HCT116 (cell line): ENCODE measurements around the gene CD24. TPM values are rescaled to one million over a fixed set of nuclear protein-coding genes. Genes with fewer than 3 reads are reported as not detected.

Experiments
- ATAC-seq: fragments of 200-7000 bp; cut with Tn5 transposase; 2 replicates; pipeline ENCODE4 v1.9.1; 2020; ENCODE audit warnings: mild to moderate bottlenecking, moderate library complexity
- BruUV-seq: library from RNA; stranded (reverse); fragments of 400-500 nt; replicated peaks from 2 replicates; lab custom pipeline; 2021; lab: Mats Ljungman, UMichigan
- CTCF ChIA-PET: fragments of 300-600 bp; sonication (Branson Sonifier 250); formaldehyde crosslinking; loops from one replicate; lab custom pipeline; 2021; ENCODE audit warnings: antibody characterized with exemption; lab: Charles Lee
- POLR2A ChIA-PET: fragments of 300-600, 350-600 bp; sonication (Branson Sonifier 250); formaldehyde crosslinking; loops from one replicate; lab custom pipeline; 2021; ENCODE audit warnings: antibody characterized with exemption; lab: Charles Lee
- RAD21 ChIA-PET, 2 experiments: fragments of 300-600 bp; sonication (Branson Sonifier 250); formaldehyde crosslinking; loops; one replicate each; lab custom pipeline; 2023; ENCODE audit warnings: low total read pairs in 2 of 2; ENCODE audit not compliant: uncharacterized antibody in 2 of 2, unreplicated experiment in 2 of 2, low non-redundant PET in 1 of 2; lab: Charles Lee
- DNase-seq: peaks from one replicate; pipeline ENCODE4 v3.0.0-alpha.2; 2010; ENCODE audit warnings: low read depth, low spot score
- H2AFZ ChIP-seq: fragments of 200-600 bp; shearing (Covaris generic), sonication (generic); 2 replicates; pipeline ENCODE4 v1.6.1; 2017; ENCODE audit warnings: low read depth, mixed run types, mixed read lengths, antibody characterized with exemption, low read length; ENCODE audit not compliant: poor library complexity, severe bottlenecking
- H3K27ac ChIP-seq: 2 replicates; pipeline ENCODE4 v1.5.1; 2012; ENCODE audit warnings: low read depth, low read length
- H3K27me3 ChIP-seq: fragments of 200-600 bp; sonication (generic); 2 replicates; pipeline ENCODE4 v1.6.1; 2016; ENCODE audit warnings: mixed run types, low read length, mixed read lengths; ENCODE audit not compliant: insufficient read depth
- H3K36me3 ChIP-seq, 2 experiments: fragments of 200-500 bp in 1 of 2; fragments of 200-600 bp in 1 of 2; sonication (Bioruptor generic) in 1 of 2; sonication (generic) in 1 of 2; 2 replicates each; pipeline versions ENCODE4 v1.5.1 to v1.6.1; 2014 to 2016; ENCODE audit warnings: low read length in 2 of 2, inconsistent platforms in 1 of 2, mixed read lengths in 1 of 2, mixed run types in 1 of 2; ENCODE audit not compliant: insufficient read depth in 2 of 2, control insufficient read depth in 1 of 2
- H3K4me1 ChIP-seq, 2 experiments: fragments of 200-600 bp in 1 of 2; sonication (generic) in 1 of 2; 2 replicates each; pipeline versions ENCODE4 v1.5.1 to v1.6.1; 2012 to 2017; ENCODE audit warnings: low read length in 2 of 2, inconsistent platforms in 1 of 2, mild to moderate bottlenecking in 1 of 2, mixed read lengths in 1 of 2, mixed run types in 1 of 2, moderate library complexity in 1 of 2; ENCODE audit not compliant: insufficient read depth in 2 of 2, control insufficient read depth in 1 of 2
- H3K4me2 ChIP-seq: fragments of 200-600 bp; sonication (generic); 2 replicates; pipeline ENCODE4 v1.6.1; 2017; ENCODE audit warnings: mixed run types, low read length, mixed read lengths
- H3K4me3 ChIP-seq, 2 experiments: fragments of 200-600 bp in 1 of 2; sonication (generic) in 1 of 2; replicated peaks in 1 of 2; 2 replicates each; pipeline ENCODE4 v1.5.1; 2011 to 2016; ENCODE audit warnings: low read length in 2 of 2, control low read depth in 1 of 2, low read depth in 1 of 2, mild to moderate bottlenecking in 1 of 2, mixed read lengths in 1 of 2, mixed run types in 1 of 2
- H3K79me2 ChIP-seq: fragments of 200-600 bp; sonication (generic); 2 replicates; pipeline ENCODE4 v1.6.1; 2017; ENCODE audit warnings: mild to moderate bottlenecking, mixed run types, low read length, moderate library complexity, mixed read lengths; ENCODE audit not compliant: insufficient read depth
- H3K9ac ChIP-seq: fragments of 200-600 bp; sonication (generic); 2 replicates; pipeline ENCODE4 v1.6.1; 2016; ENCODE audit warnings: low read length, mixed read lengths
- H3K9me2 ChIP-seq: fragments of 200-600 bp; sonication (generic), shearing (Covaris generic); 2 replicates; pipeline ENCODE4 v1.6.1; 2017; ENCODE audit warnings: mixed run types, mild to moderate bottlenecking, moderate library complexity; ENCODE audit not compliant: insufficient read depth
- H3K9me3 ChIP-seq, 2 experiments: fragments of 200-500 bp in 1 of 2; fragments of 200-600 bp in 1 of 2; sonication (Bioruptor generic) in 1 of 2; sonication (generic) in 1 of 2; 2 replicates each; pipeline ENCODE4 v1.6.1; 2014 to 2017; ENCODE audit warnings: low read length in 2 of 2, mixed read lengths in 2 of 2, inconsistent platforms in 1 of 2, low read depth in 1 of 2, mild to moderate bottlenecking in 1 of 2, mixed run types in 1 of 2, moderate library complexity in 1 of 2; ENCODE audit not compliant: control insufficient read depth in 1 of 2, insufficient read depth in 1 of 2
- H4K20me1 ChIP-seq: fragments of 200-600 bp; sonication (generic), shearing (Covaris generic); 2 replicates; pipeline ENCODE4 v1.6.1; 2017; ENCODE audit warnings: mixed run types, mild to moderate bottlenecking, moderate library complexity; ENCODE audit not compliant: insufficient read depth
- CTCF ChIP-seq, 3 experiments: fragments of 200-600 bp in 1 of 3; sonication (generic) in 1 of 3; IDR thresholded peaks in 2 of 3; conservative IDR thresholded peaks in 1 of 3; 2 replicates each; pipeline ENCODE4 v1.5.1; 2012 to 2017; ENCODE audit warnings: low read depth in 2 of 3, low read length in 2 of 3, antibody characterized with exemption in 1 of 3, borderline replicate concordance in 1 of 3, control low read depth in 1 of 3, mild to moderate bottlenecking in 1 of 3, mixed read lengths in 1 of 3, mixed run types in 1 of 3, moderate library complexity in 1 of 3; ENCODE audit not compliant: insufficient read depth in 1 of 3
- EGR1 ChIP-seq: IDR thresholded peaks from 2 replicates; pipeline ENCODE4 v1.6.1; 2012; ENCODE audit warnings: low read depth
- EZH2 ChIP-seq: fragments of 200-600 bp; sonication (generic); IDR thresholded peaks from 2 replicates; pipeline ENCODE4 v1.6.1; 2017; ENCODE audit warnings: antibody characterized with exemption, mixed run types
- JUND ChIP-seq: IDR thresholded peaks from 2 replicates; pipeline ENCODE4 v1.6.1; 2012
- REST ChIP-seq: IDR thresholded peaks from 2 replicates; pipeline ENCODE4 v1.6.1; 2012; ENCODE audit warnings: low read depth
- SP1 ChIP-seq: IDR thresholded peaks from 2 replicates; pipeline ENCODE4 v1.6.1; 2012; ENCODE audit warnings: low read depth
- SRF ChIP-seq: IDR thresholded peaks from 2 replicates; pipeline ENCODE4 v1.6.1; 2012; ENCODE audit warnings: low read depth
- intact Hi-C: fragments of 100-400 bp; cut with micrococcal nuclease; formaldehyde crosslinking; loops from 2 replicates; pipeline ENCODE4 v1.10.0; 2022
- total RNA-seq: library from RNA; stranded (reverse); gene quantifications from one replicate; pipeline ENCODE4 v1.2.1, GENCODE V29; 2021; ENCODE audit not compliant: unreplicated experiment

CD24 gene
- total RNA-seq, 1 experiment from 2014 or later, result 7.3 TPM

GRCh38 chr6:106959985-106960384, 14.5 kb downstream of the CD24 start:
- no peaks in the 10 kb centered on the region for H3K9me3 ChIP-seq
- RAD21 ChIA-PET, result no interaction called here
- DNase-seq, result no peak
- intact Hi-C loops, result no loop called here
- H2AFZ ChIP-seq, result no peak overlapping the region
- no peaks in the 10 kb centered on the region for H3K27me3 ChIP-seq
- CTCF ChIA-PET, result no interaction called here
- H3K79me2 ChIP-seq, result no peaks in the 10 kb centered on the region
- H3K9ac ChIP-seq, result no peak overlapping the region
- TF ChIP-seq SRF, result no peak
- TF ChIP-seq, all 23 proteins: peak for 0
- Histone ChIP-seq H3K27ac (no peak overlapping the region), H3K36me3 (no peaks in the 10 kb centered on the region), H4K20me1 (no peaks in the 10 kb centered on the region), H3K4me3 (no peak overlapping the region), H3K4me2 (no peak overlapping the region), H3K4me1 (no peaks in the 10 kb centered on the region), H3K9me2 (no peaks in the 10 kb centered on the region)
- no TSS peak for BruUV-seq
- POLR2A ChIA-PET, result no interaction called here
- no peak for ATAC-seq

GRCh38 chr6:106939848-106940247, 34.7 kb downstream of the CD24 start:
- Histone ChIP-seq H3K4me2 (no peak overlapping the region), H4K20me1 (no peaks in the 10 kb centered on the region), H3K9me3 (no peaks in the 10 kb centered on the region), H3K79me2 (no peaks in the 10 kb centered on the region), H3K4me3 (no peak overlapping the region), H3K36me3 (no peaks in the 10 kb centered on the region), H3K4me1 (peaks cover 3 to 9% of the 10 kb centered on the region in 2 experiments; a peak in 2 of 4 replicates), H3K9me2 (no peaks in the 10 kb centered on the region), H3K9ac (no peak overlapping the region), H3K27me3 (no peaks in the 10 kb centered on the region), H2AFZ (no peak overlapping the region), H3K27ac (no peak overlapping the region)
- DNase-seq, result no peak
- intact Hi-C loops, result no loop called here
- no peak for ATAC-seq
- POLR2A ChIA-PET, result no interaction called here
- RAD21 ChIA-PET, result no interaction called here
- BruUV-seq, result no TSS peak
- CTCF ChIA-PET, result no interaction called here
- TF ChIP-seq CTCF (IDR thresholded peaks at IDR 0.05 in 2 of 3, conservative IDR thresholded peaks at IDR 0.05 in 1 of 3; ENCODE audit: borderline replicate concordance in 1 of 3, insufficient read depth in 1 of 3, low read depth in 2 of 3, low read length in 2 of 3) (no peak), SP1 (no peak), JUND (no peak), EZH2 (no peak), EGR1 (no peak), SRF (no peak), REST (no peak)
